HEK293 (cell line): ENCODE measurements around the gene RPRD1B.

ENCODE experiments used
- CTCF ChIA-PET: fragments of 350-600 bp; formaldehyde crosslinking; extraction: SDS; loops from one replicate; lab custom pipeline; 2021; ENCODE audit warnings: antibody characterized with exemption; lab: Yijun Ruan, JAX
- POLR2A ChIA-PET: fragments of 300-600 bp; formaldehyde crosslinking; extraction: SDS; loops from one replicate; lab custom pipeline; 2020; ENCODE audit warnings: antibody characterized with exemption, inconsistent platforms; lab: Yijun Ruan, JAX
- H3K27ac ChIP-seq: fragments of 200-500 bp; sonication (Bioruptor generic); 2 replicates; pipeline ENCODE4 v1.5.1; 2014; ENCODE audit warnings: low read depth, low read length, control low read depth, inconsistent platforms; ENCODE audit errors: extremely low read depth
- H3K36me3 ChIP-seq, 2 experiments: fragments of 200-500 bp in 1 of 2; sonication (Bioruptor generic) in 1 of 2; 1 replicate in 1 of 2; 2 replicates in 1 of 2; pipeline ENCODE4 v1.5.1; 2014 to 2017; ENCODE audit warnings: inconsistent platforms in 2 of 2, low read length in 2 of 2; ENCODE audit not compliant: control insufficient read depth in 2 of 2, insufficient read depth in 1 of 2
- H3K4me1 ChIP-seq: fragments of 200-500 bp; sonication (Bioruptor generic); 2 replicates; pipeline ENCODE4 v1.5.1; 2014; ENCODE audit warnings: mild to moderate bottlenecking, low read length, inconsistent platforms; ENCODE audit not compliant: control insufficient read depth, insufficient read depth
- H3K4me3 ChIP-seq: 2 replicates; pipeline ENCODE4 v1.5.1; 2011; ENCODE audit warnings: low read depth, mild to moderate bottlenecking, control low read depth, low read length, moderate library complexity
- H3K9me3 ChIP-seq: fragments of 200-500 bp; sonication (Bioruptor generic); 2 replicates; pipeline ENCODE4 v1.5.1; 2014; ENCODE audit warnings: low read depth, low read length, inconsistent platforms; ENCODE audit not compliant: control insufficient read depth, insufficient read depth
- BCL11A ChIP-seq: fragments of 450-650 bp; formaldehyde crosslinking; IDR thresholded peaks from 2 replicates; pipeline ENCODE4 v1.5.1; 2016; ENCODE audit warnings: low read depth, missing biosample characterization, missing genetic modification characterization
- GLI4 ChIP-seq: fragments of 450-650 bp; formaldehyde crosslinking; IDR thresholded peaks from 2 replicates; pipeline ENCODE4 v1.5.1; 2016; ENCODE audit warnings: missing biosample characterization, missing genetic modification characterization
- PRDM6 ChIP-seq: fragments of 450-650 bp; formaldehyde crosslinking; IDR thresholded peaks from 2 replicates; pipeline ENCODE4 v1.5.1; 2017; ENCODE audit warnings: missing biosample characterization, missing genetic modification characterization
- RBAK ChIP-seq: fragments of 450-650 bp; formaldehyde crosslinking; IDR thresholded peaks from 2 replicates; pipeline ENCODE4 v1.5.1; 2016; ENCODE audit warnings: missing biosample characterization, missing genetic modification characterization
- SETDB1 ChIP-seq: IDR thresholded peaks from one replicate; pipeline ENCODE4 v1.6.1; 2017; ENCODE audit warnings: mild to moderate bottlenecking, low read length, moderate library complexity, mixed read lengths; ENCODE audit not compliant: insufficient read length
- ZFP3 ChIP-seq: fragments of 450-650 bp; formaldehyde crosslinking; IDR thresholded peaks from 2 replicates; pipeline ENCODE4 v1.5.1; 2016; ENCODE audit warnings: low read depth, missing biosample characterization, missing genetic modification characterization
- ZNF223 ChIP-seq: fragments of 450-650 bp; formaldehyde crosslinking; IDR thresholded peaks from 2 replicates; pipeline ENCODE4 v1.5.1; 2016; ENCODE audit warnings: missing biosample characterization, missing genetic modification characterization
- ZNF24 ChIP-seq: fragments of 450-650 bp; formaldehyde crosslinking; IDR thresholded peaks from 2 replicates; pipeline ENCODE4 v1.5.1; 2016; ENCODE audit warnings: missing biosample characterization, missing genetic modification characterization
- ZNF248 ChIP-seq: fragments of 450-650 bp; formaldehyde crosslinking; IDR thresholded peaks from 2 replicates; pipeline ENCODE4 v1.5.1; 2017; ENCODE audit warnings: missing biosample characterization, missing genetic modification characterization
- ZNF518A ChIP-seq: fragments of 450-650 bp; formaldehyde crosslinking; conservative IDR thresholded peaks from 2 replicates; pipeline ENCODE4 v1.5.1; 2016; ENCODE audit warnings: low read depth, missing biosample characterization, missing genetic modification characterization
- ZNF558 ChIP-seq: fragments of 450-650 bp; formaldehyde crosslinking; IDR thresholded peaks from 2 replicates; pipeline ENCODE4 v1.5.1; 2016; ENCODE audit warnings: missing biosample characterization, missing genetic modification characterization
- ZNF639 ChIP-seq: fragments of 450-650 bp; formaldehyde crosslinking; IDR thresholded peaks from 2 replicates; pipeline ENCODE4 v1.5.1; 2016; ENCODE audit warnings: missing biosample characterization, missing genetic modification characterization
- ZNF677 ChIP-seq: fragments of 450-650 bp; IDR thresholded peaks from 2 replicates; pipeline ENCODE4 v1.5.0; 2018; ENCODE audit warnings: missing biosample characterization, mild to moderate bottlenecking, missing genetic modification characterization, moderate library complexity
- ZNF76 ChIP-seq: fragments of 450-650 bp; formaldehyde crosslinking; IDR thresholded peaks from 2 replicates; pipeline ENCODE4; 2016; ENCODE audit warnings: low read depth, missing biosample characterization, missing genetic modification characterization, borderline replicate concordance
- ZNF837 ChIP-seq: fragments of 450-650 bp; formaldehyde crosslinking; IDR thresholded peaks from 2 replicates; pipeline ENCODE4 v1.5.1; 2016; ENCODE audit warnings: missing biosample characterization, missing genetic modification characterization
- ZSCAN30 ChIP-seq: fragments of 450-650 bp; IDR thresholded peaks from 2 replicates; pipeline ENCODE4 v1.5.1; 2018; ENCODE audit warnings: missing biosample characterization, mild to moderate bottlenecking, missing genetic modification characterization, moderate library complexity

Gene RPRD1B

GRCh38 chr20:38013887-38014286 is 19.7 kb upstream of the RPRD1B start (continued):
- no peak for TF ChIP-seq PRDM6
- TF ChIP-seq ZNF223 (tag by site-specific recombination) = no peak
- no peak for TF ChIP-seq BCL11A (tag by site-specific recombination)
- no peak for TF ChIP-seq ZNF677
- TF ChIP-seq RBAK = no peak
- no peak for TF ChIP-seq ZNF837 (tag by site-specific recombination)
- no peak for TF ChIP-seq ZNF76
- TF ChIP-seq ZNF518A (tag by site-specific recombination) = no peak
- TF ChIP-seq ZFP3 (tag by site-specific recombination) = no peak
- TF ChIP-seq ZNF639 (tag by site-specific recombination) = no peak

GRCh38 chr20:38017959-38018358 is 15.6 kb upstream of the RPRD1B start:
- no peak overlapping the region for H3K4me3 ChIP-seq
- no peaks in the 10 kb centered on the region for H3K4me1 ChIP-seq
- peak; percentile 79 for TF ChIP-seq SETDB1
- TF ChIP-seq GLI4 = no peak
- TF ChIP-seq, all 188 proteins: peak for 1
- CTCF ChIA-PET = no interaction called here
- no peak overlapping the region for H3K27ac ChIP-seq
- POLR2A ChIA-PET = no interaction called here
- peaks cover 6 to 62% of the 10 kb centered on the region in 2 experiments; a peak in 2 of 3 replicates for H3K36me3 ChIP-seq
- H3K9me3 ChIP-seq = no peaks in the 10 kb centered on the region

- H3K4me1 ChIP-seq = 0 out of 2 replicates have a peak, but pooled peaks cover under 1% of the 10 kb centered on the region
- peaks cover 6 to 57% of the 10 kb centered on the region in 2 experiments; a peak in 2 of 3 replicates for H3K36me3 ChIP-seq
- CTCF ChIA-PET = interaction anchor here (0.6 to 0.7 kb wide), 2 partner anchors 110 to 628 kb away, joined by 3 read pairs; no protein-coding TSS in a partner anchor
- TF ChIP-seq ZNF24 (tag by site-specific recombination) (no peak), ZNF248 (no peak), ZNF558 (tag by site-specific recombination) (peak; percentile 97), ZSCAN30 (no peak), ZNF837 (tag by site-specific recombination) (no peak)
- POLR2A ChIA-PET = no interaction called here
- no peaks in the 10 kb centered on the region for H3K9me3 ChIP-seq
- H3K4me3 ChIP-seq = no peak overlapping the region
- no peak overlapping the region for H3K27ac ChIP-seq
These were observed 15.2 kb upstream of the RPRD1B start for GRCh38 chr20:38018385-38018784.
